GM13977 (cell line): ENCODE data around the gene SNX15.
"Not testable (repeated sequence)": the region's sequence is repeated elsewhere in the genome, so short reads cannot be mapped to it uniquely, and the experiment has no call there.

Source experiments
- DNase-seq: peaks from one replicate; pipeline ENCODE4 v3.0.0; 2012; ENCODE audit warnings: low spot score
- CTCF ChIP-seq: IDR thresholded peaks from 2 replicates; pipeline ENCODE4 v1.5.1; 2012; ENCODE audit warnings: mild to moderate bottlenecking, control low read depth; ENCODE audit not compliant: insufficient read depth; ENCODE audit errors: extremely low read depth, missing control alignments
- in situ Hi-C: fragments of 300-500 bp; cut with MboI; formaldehyde crosslinking; loops from one replicate; pipeline ENCODE4 v1.12.0; 2022; ENCODE audit warnings: low sequenced_read_pairs, low pct_unique_long_range_greater_than_20kb, mixed read lengths, inconsistent platforms; ENCODE audit not compliant: unreplicated experiment

SNX15 gene

GRCh38 chr11:65003282-65003681 lies 24.0 kb upstream of the SNX15 start:
- no peak for TF ChIP-seq CTCF
- in situ Hi-C loops, result no loop called here
- DNase-seq, result no peak

GRCh38 chr11:65003968-65004367 lies 23.3 kb upstream of the SNX15 start:
- in situ Hi-C loops, DNase-seq: not testable (repeated sequence)

GRCh38 chr11:65008016-65008415 lies 19.2 kb upstream of the SNX15 start:
- in situ Hi-C loops, result no loop called here
- no peak for DNase-seq
- TF ChIP-seq CTCF, result no peak

GRCh38 chr11:65008873-65009272 lies 18.4 kb upstream of the SNX15 start:
- in situ Hi-C loops, result no loop called here
- TF ChIP-seq CTCF, result no peak
- no peak for DNase-seq

GRCh38 chr11:65013130-65013887 lies 13.9 kb upstream of the SNX15 start:
- TF ChIP-seq CTCF, result peak; percentile 90
- in situ Hi-C loops, result no loop called here
- DNase-seq, result peak; percentile 96

GRCh38 chr11:65013888-65014725 lies 13.1 kb upstream of the SNX15 start, which contains the start of gene ARL2:
Gene ARL2 (plus strand): TSS chr11:65014160. CDS start chr11:65014208, 48 bp downstream.
- DNase-seq, result peak; percentile 97
- peak; percentile 91 for TF ChIP-seq CTCF
- in situ Hi-C loops, result no loop called here

- no peak for TF ChIP-seq CTCF
- DNase-seq, result no peak
- in situ Hi-C loops, result no loop called here
Measured at GRCh38 chr11:65014726-65015227, 12.5 kb upstream of the SNX15 start.
